ENCODE measurements around the gene MAN1A2. TPM values are rescaled to one million over a fixed set of nuclear protein-coding genes. Genes with fewer than 3 reads are reported as not detected.
"Not testable (repeated sequence)": the region's sequence is repeated elsewhere in the genome, so short reads cannot be mapped to it uniquely, and the experiment has no call there.

Gene MAN1A2
- polyA plus RNA-seq, 3 donors: 40.1 to 44.2 (median 41.5) TPM

GRCh38 chr1:117346206-117346928 is 20.9 kb upstream of the MAN1A2 start:
- no peak for DNase-seq (ENCODE audit: extremely low read depth in 1 of 11, low read depth in 9 of 11, low spot score in 4 of 11)

GRCh38 chr1:117347907-117348306 is 19.3 kb upstream of the MAN1A2 start:
- DNase-seq (ENCODE audit: extremely low read depth in 1 of 11, low read depth in 9 of 11, low spot score in 4 of 11): no peak

GRCh38 chr1:117352695-117353094 is 14.6 kb upstream of the MAN1A2 start:
- DNase-seq (ENCODE audit: extremely low read depth in 1 of 11, low read depth in 9 of 11, low spot score in 4 of 11): not testable (repeated sequence)

- DNase-seq (ENCODE audit: extremely low read depth in 1 of 11, low read depth in 9 of 11, low spot score in 4 of 11): not testable (repeated sequence)
Measured at GRCh38 chr1:117357833-117358603, 9.2 kb upstream of the MAN1A2 start.

GRCh38 chr1:117358604-117358887 is 8.7 kb upstream of the MAN1A2 start:
- not testable (repeated sequence) for DNase-seq (ENCODE audit: extremely low read depth in 1 of 11, low read depth in 9 of 11, low spot score in 4 of 11)

- no peak for DNase-seq (ENCODE audit: extremely low read depth in 1 of 11, low read depth in 9 of 11, low spot score in 4 of 11)
Measured at GRCh38 chr1:117359561-117360289, 7.5 kb upstream of the MAN1A2 start.

GRCh38 chr1:117362986-117363385 is 4.3 kb upstream of the MAN1A2 start:
- DNase-seq (ENCODE audit: extremely low read depth in 1 of 11, low read depth in 9 of 11, low spot score in 4 of 11): no peak

- DNase-seq (ENCODE audit: extremely low read depth in 1 of 11, low read depth in 9 of 11, low spot score in 4 of 11): no peak
Measured at GRCh38 chr1:117363571-117364048, 3.6 kb upstream of the MAN1A2 start.

GRCh38 chr1:117364240-117364639 is 3.0 kb upstream of the MAN1A2 start:
- no peak for DNase-seq (ENCODE audit: extremely low read depth in 1 of 11, low read depth in 9 of 11, low spot score in 4 of 11)

- peak in 1 of 11 donors; percentile 30 for DNase-seq (ENCODE audit: extremely low read depth in 1 of 11, low read depth in 9 of 11, low spot score in 4 of 11)
Measured at GRCh38 chr1:117365350-117366176, 1.7 kb upstream of the MAN1A2 start.

- peak; percentile 46 to 82 (median 73) for DNase-seq (ENCODE audit: extremely low read depth in 1 of 11, low read depth in 9 of 11, low spot score in 4 of 11)
Measured at GRCh38 chr1:117366177-117367045, 838 bp upstream of the MAN1A2 start.

GRCh38 chr1:117368116-117369108 is 1.2 kb downstream of the MAN1A2 start:
- DNase-seq (ENCODE audit: extremely low read depth in 1 of 11, low read depth in 9 of 11, low spot score in 4 of 11): no peak

GRCh38 chr1:117370071-117370470 is 2.8 kb downstream of the MAN1A2 start:
- no peak for DNase-seq (ENCODE audit: extremely low read depth in 1 of 11, low read depth in 9 of 11, low spot score in 4 of 11)

GRCh38 chr1:117370509-117370908 is 3.3 kb downstream of the MAN1A2 start:
- DNase-seq (ENCODE audit: extremely low read depth in 1 of 11, low read depth in 9 of 11, low spot score in 4 of 11): no peak

GRCh38 chr1:117371441-117372151 is 4.3 kb downstream of the MAN1A2 start:
- DNase-seq (ENCODE audit: extremely low read depth in 1 of 11, low read depth in 9 of 11, low spot score in 4 of 11): no peak

- no peak for DNase-seq (ENCODE audit: extremely low read depth in 1 of 11, low read depth in 9 of 11, low spot score in 4 of 11)
Measured at GRCh38 chr1:117372863-117373412, 5.7 kb downstream of the MAN1A2 start.

Measured in renal cortex interstitium (tissue), 11 donors.